ENCODE results near the gene NUDT9.
"Not testable (repeated sequence)": the region's sequence is repeated elsewhere in the genome, so short reads cannot be mapped to it uniquely, and the experiment has no call there.

The NUDT9 gene

DNA sequence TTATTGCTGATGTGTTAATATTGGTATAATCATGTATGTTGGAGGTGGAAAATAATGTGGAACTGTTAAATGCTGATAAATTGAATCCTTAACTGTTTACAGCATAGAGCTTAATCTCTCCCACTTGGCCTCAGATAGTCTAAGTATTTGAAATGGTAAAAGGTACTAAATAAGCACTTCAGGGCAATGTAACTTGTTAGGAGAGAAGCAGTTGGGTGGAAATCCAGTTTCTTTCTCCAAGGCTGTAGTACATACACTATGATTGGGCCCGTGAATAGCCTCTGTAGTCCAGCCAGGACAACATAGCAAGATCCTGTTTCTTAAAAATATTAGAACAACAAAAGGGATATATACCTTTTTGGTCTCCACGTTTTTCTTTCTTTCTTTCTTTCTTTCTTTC is 39.7 kb downstream of the NUDT9 start:
- DNase-seq (ENCODE audit: low spot score), result no peak

DNA sequence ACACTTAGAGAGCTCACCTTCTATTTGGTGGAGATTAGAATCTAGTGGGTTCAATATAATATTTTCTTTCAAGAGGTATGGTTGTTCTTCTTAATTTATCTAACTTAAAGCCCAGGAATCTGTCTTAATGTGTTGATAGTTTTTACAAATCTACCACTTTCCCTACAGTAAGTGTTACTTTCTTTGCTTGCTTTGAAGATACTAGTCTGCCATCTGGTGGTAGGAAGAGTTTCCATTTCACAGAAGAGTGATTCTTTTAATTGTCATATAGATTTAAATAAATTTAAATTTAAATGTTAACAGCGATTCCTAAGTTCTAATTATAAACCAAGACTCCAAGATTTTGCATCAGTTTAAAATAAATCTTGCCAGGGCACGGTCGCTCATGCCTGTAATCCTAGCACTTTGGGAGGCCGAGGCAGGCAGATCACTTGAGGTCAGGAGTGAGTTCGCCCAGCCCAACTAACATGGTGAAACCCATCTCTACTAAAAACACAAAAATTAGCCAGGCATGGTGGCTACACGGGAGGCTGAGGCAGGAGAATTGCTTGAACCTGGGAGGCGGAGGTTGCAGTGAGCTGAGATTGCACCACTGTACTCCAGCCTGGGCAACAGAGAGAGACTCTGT is 43.5 kb downstream of the NUDT9 start:
- DNase-seq (ENCODE audit: low spot score), result peak; percentile 46

DNA sequence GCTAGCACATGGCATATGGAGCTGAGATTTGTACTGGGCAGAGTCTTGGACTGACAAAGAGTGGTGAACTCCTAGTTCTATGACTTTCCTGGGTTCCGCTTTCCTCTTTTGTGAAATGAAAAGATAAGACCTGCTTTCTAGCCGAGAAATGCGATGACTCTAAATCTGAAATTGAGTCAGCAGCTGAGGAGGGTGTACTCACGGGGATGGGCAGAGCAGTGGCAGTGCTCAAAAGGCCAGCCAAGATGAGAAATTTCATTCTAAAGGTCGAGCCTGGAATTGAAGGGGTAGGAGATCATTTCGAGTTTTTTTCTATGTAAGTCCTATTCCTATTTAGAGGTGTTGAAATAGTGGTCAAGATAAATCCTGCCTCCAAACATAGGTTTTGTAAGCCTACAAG is 47.0 kb downstream of the NUDT9 start:
- DNase-seq (ENCODE audit: low spot score), result no peak

DNA sequence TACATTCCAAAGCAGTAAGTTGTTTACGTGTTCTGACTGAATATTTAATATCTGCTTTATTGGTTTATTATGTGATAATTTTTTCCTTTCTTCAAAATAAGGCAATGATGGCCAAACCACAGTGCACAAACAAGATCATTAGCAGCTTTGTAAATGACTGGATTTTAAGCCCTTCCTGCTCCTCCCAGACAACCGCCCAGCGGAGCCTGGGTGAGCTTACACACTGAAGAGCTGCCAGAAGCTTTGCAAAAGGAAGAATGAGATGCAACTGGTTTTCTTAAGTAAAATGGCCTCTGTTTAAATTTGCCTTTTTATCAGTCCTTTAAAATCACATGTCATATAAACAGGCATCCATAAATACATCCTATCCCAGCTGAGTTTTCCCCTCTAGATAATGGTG is 54.6 kb downstream of the NUDT9 start:
- DNase-seq (ENCODE audit: low spot score), result no peak

DNA sequence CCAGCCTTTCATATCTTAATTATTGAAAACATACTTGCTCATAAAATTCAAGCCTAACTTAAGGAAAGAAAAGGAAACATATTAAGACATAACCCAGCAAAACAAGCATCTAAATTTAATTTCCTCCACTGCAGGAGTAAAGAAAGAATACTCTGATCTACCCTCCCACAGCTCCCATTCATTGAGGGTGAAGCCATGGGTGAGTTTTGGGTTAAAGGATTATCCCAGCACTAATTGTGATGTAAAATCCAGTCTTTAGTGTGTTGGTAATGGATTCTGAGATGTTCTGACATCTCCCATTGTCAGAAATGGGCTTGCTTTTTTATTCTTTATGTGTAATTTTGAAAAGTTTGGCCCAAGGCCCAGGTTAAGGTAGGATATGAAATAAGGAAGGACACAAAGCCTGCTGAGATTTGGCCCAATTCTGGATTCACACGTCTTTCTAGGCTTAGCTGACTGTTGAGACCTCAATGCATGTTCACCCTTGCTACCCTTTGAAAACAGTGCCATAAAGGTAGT is 56.4 kb downstream of the NUDT9 start:
- no peak for DNase-seq (ENCODE audit: low spot score)

DNA sequence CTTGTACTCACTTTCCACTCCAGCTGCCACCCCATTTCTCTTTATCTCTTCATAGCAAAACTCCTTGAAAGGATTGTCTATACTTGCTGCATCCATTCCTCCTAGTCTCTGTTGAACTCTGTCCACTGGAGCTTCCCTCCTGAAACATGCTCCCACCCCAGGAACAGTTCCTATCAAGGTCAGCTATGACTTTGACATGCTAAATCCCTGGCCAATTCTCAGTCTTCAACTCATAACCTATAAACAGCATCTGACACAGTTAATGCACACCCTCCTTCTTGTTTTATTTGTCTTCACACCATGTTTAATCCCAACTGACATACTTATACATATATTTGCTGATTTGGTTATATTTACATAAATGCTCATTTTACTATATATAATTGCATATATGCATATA is 59.0 kb downstream of the NUDT9 start:
- DNase-seq (ENCODE audit: low spot score), result no peak

DNA sequence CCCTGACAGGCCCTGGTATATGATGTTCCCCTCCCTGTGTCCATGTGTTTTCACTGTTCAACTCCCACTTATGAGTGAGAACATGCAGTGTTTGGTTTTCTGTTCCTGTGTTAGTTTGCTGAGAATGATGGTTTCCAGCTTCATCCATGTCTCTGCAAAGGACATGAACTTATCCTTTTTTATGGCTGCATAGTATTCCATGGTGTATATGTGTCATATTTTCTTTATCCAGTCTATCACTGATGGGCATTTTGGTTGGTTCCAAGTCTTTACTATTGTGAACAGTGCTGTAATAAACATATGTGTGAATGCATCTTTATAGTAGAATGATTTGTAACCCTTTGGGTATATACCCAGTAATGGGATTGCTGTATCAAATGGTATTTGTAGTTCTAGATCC is 60.9 kb downstream of the NUDT9 start:
- not testable (repeated sequence) for DNase-seq (ENCODE audit: low spot score)

DNA sequence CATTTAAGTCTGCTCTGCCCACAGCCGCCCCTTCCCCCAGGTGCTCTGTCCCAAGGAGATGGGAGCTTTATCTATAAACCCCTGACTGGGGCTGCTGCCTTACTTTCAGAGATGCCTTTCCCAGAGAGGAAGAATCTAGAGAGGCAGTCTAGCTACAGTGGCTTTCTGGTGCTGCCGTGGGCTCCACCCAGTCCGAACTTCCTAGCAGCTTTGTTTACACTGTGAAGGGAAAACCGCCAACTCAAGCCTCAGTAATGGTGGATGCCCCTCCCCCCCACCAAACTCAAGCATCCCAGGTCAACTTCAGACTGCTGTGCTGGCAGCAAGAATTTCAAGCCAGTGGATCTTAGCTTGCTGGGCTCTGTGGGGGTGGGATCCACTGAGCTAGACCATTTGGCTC is 66.3 kb downstream of the NUDT9 start:
- not testable (repeated sequence) for DNase-seq (ENCODE audit: low spot score)

DNA sequence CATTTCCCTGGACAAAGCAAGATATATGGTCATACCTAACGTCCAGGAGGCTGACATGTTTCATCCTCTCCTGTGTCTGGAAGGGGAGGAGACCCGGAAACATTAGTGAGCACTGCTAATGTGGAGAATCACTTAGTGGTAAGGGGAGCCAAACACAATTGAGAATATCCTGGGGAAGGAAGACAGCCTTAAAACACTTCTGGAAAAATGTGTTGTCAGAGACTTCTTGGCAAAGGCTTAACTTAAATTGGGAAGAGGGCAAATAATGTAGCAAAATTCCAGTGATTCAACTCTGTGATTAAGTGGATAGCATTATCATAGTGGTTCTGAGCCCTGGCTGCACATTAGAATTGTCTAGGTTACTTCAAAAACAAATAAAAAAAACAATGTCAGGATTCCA is 67.3 kb downstream of the NUDT9 start:
- no peak for DNase-seq (ENCODE audit: low spot score)

DNA sequence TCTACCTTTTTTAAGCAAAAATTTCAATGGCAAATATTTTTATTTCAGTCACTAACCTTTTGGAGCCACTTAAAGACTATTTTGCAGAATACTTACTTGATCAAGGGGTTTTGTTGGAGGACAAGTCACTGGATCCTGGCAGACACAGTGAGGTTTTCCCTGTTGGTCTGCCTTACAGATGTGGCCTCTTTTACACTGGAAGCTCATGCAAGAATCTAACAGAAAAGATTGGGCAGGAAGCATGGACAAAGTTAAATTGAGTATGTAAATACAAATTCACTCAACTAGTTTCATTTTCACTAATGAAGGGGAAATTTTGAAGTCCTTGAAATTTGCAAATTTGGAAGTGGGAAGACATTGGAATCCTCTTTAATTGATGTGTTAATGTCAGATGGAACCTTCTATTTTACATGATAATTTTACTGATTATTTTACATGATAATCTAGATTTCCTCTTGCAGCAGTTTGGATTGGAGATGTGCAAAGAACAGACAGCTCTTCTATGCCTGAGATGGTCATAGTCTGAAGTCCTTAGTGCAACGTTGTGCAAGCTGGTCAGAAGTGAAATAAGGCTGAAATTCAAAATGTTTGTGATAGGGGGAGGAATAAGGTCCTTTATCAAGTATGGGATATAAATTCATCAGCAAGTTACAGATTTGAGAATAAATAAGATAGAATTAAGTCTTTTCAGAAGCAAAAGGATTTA is 68.4 kb downstream of the NUDT9 start:
- no peak for DNase-seq (ENCODE audit: low spot score)

DNA sequence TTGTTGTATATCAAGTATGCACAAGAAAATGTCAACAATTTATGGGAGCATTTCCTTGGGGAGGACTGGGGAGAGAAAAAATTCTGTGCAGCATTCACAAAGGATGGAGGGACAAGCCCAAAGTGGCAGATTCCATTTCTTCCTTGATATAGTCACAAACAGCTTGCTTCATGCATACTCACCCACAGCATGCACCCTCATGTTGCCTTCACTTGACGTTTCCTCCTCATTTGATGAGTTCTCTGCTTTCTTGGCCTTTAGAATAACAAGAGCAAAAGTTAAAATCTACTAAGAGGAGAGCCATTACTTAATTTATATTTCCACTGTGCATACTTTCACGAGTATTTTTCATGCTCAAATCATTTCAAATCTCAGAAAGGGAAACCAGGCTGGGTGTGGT is 69.1 kb downstream of the NUDT9 start:
- no peak for DNase-seq (ENCODE audit: low spot score)

DNA sequence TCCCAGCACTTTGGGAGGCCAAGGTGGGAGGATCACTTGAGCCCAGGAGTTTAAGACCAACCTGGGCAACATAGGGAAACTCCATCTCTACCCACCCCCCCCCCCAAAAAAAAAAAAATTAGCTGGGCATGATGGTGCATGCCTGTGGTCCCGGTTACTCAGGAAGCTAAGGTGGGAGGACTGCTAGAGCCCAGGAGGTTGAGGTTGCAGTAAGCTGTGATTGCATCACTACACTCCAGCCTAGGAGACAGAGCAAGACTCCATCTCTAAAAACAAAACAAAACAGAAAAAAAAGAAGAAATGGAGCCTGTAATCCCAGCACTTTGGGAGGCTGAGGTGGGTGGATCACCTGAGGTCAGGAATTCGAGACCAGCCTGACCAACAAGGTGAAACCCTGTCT is 69.5 kb downstream of the NUDT9 start:
- not testable (repeated sequence) for DNase-seq (ENCODE audit: low spot score)

DNA sequence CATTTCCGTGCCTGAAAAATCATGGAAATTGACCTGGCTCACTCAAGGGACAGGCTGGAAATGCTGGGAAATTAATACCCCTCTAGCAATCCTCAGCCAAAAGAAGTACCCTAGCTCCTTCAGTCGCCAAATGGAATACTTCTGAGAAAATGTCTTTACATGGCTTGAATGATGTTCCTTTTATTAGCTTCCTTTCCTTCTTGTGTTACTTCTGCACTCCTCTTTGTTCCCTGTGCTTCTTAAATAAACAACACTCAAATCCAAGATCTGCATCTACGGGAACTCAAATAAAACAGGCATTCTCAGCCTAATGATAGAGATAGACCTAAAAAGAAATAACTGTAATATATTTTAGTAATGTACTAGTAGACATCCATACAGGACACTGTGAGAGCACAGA is 70.7 kb downstream of the NUDT9 start:
- no peak for DNase-seq (ENCODE audit: low spot score)

DNA sequence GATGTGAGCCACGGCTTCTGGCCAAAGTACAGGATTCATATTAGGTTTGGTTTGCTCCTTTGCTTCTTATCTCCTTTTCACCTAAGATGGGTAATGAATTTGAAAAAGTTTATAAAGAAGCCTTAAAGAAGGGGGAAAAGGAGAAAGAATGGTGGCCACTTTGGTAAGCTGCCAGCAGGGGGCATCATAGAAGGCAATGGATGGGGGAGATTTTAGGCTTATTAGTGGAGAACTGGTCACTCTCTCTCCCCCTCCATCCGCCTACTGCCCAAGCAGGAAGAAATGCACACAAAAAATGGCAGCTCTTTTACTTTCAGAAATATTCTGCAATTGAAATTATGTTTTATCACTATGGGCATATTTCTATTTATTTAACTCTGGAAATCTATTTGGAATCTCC is 74.8 kb downstream of the NUDT9 start:
- no peak for DNase-seq (ENCODE audit: low spot score)

DNA sequence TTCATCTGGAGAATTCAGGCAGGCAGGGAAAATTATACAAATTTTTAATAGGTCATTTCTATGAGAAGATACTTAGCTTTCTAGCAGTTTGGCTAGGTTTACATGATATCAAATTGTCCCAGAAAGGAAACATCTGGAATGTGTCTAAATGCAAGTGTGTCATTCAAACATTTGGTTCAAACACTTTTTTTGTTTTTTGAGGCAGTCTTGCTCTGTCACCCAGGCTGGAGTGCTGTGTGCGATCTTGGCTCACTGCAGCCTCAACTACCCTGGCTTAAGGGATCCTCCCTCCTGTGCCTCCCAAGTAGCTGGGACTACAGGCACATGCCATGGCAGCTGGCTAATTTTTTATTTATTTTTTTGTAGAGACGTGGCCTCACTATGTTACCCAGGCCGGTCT is 75.2 kb downstream of the NUDT9 start:
- no peak for DNase-seq (ENCODE audit: low spot score)

DNA sequence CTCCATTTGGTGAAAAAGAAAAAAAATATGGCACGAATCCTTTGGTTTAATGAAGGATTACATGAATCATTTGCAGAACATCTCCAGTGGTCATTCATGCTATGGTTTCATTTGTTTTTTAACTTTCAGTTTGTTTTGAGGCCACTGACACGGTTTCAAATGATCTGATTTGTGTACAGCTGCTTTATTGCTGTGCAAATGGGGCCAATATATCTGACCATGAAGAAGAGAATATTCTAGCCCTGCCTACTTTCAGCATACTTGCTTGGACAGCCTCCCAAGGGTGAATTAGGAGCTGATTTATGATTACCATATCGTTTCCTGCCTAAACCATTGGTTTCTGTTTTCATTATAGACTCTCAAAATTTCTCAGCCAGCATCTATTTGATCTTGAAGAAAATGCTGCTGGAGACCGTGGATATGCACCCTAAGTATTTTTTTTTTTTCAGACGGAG is 76.1 kb downstream of the NUDT9 start:
- no peak for DNase-seq (ENCODE audit: low spot score)

DNA sequence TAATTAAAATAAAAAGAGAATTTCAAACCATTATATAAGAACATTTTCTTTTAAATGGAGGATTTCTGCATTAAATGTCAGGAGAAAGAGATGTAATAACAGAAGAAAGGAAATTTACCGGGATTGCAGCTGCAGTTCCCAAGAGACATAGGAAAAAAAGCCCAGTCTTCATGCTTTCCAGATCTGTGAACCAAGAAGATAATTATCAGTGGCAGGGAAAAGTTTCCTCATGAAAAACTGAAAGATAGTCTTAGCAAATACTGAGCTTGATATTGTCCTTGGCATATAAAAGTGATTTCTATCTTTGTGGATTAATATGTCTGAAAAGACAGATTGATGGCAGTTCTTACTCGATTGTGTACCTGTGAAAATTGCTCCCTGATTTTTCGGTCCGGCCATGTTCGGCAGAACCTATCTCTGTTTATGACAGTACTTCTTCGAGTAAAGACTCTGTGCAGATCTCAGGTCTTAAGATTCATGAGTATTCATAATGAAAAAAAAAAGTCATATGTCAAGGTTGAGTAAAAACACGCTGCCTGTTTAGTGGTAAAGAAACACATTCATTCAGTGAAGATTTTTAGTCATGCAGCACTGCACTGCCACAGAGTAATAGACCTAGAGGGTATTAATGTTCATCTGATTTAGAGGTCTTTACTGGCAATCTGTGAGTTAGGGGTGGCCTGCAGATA is 77.2 kb downstream of the NUDT9 start:
- no peak for DNase-seq (ENCODE audit: low spot score)

DNA sequence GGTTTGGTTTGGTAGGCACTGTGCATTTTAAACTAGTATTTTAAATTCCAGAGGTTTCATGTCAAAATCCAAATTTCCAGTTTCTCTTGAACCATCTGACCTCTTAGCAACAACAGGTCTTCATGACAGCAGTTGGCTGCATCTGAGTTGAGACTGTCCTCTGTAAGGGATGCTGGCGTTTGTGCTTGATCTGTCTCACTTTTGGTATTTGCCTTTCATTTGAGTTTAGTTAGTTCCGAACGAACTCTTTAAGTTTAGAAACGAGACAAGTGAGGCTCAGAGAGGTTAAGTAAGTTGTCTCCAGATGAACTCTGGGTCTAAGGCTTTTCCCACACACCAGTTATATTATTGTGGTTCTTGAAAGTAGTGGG is 77.7 kb downstream of the NUDT9 start:
- DNase-seq (ENCODE audit: low spot score), result no peak

DNA sequence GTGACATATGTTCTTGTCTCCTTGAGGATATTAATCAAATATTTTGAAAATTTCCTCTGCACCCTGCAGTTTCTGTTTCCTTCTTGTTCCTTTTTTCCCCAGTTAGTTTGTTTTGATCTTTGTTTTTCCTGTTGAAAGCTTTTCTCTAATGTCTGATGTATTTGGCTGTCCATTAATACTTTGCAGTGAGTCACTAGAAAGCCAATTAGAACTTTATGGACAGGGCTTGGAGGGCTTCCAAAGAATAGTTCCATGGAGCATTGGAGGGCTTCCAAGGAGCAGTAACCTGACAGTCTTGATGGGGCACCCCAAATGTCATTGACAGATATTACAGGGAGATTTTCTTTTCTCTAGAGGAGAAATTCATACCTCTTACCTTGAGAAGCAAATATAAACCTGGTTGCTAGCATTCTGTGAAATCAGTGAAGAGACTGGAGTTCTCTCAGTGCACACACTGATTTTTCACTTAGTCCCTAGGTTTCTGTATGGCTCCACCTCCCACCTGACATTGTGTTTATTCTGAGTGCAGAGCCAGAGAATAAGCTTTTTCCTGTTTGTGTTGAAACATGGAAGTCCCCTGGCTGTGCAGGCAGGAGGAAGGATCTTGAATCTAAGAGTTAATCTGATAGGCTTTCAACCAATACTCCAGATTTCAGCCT is 80.3 kb downstream of the NUDT9 start:
- DNase-seq (ENCODE audit: low spot score), result no peak

DNA sequence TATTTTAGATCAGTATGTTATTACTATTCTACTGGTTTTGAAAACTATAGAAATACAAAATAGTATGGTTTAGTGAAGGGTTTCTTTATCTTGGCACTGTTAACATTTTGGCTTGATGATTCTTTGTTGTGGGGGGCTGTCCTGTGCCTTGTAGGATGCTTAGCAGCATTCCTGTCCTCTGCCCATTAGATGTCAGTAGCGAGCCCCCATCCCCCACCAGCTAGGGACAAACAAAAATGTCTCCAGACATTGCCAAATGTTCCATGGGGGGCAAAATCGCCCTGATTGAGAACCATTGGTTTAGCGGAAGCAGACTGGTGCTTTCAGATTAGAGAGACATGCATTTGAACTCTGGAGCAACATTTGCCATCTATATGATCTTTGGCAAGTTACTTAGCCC is 83.5 kb downstream of the NUDT9 start:
- no peak for DNase-seq (ENCODE audit: low spot score)

DNA sequence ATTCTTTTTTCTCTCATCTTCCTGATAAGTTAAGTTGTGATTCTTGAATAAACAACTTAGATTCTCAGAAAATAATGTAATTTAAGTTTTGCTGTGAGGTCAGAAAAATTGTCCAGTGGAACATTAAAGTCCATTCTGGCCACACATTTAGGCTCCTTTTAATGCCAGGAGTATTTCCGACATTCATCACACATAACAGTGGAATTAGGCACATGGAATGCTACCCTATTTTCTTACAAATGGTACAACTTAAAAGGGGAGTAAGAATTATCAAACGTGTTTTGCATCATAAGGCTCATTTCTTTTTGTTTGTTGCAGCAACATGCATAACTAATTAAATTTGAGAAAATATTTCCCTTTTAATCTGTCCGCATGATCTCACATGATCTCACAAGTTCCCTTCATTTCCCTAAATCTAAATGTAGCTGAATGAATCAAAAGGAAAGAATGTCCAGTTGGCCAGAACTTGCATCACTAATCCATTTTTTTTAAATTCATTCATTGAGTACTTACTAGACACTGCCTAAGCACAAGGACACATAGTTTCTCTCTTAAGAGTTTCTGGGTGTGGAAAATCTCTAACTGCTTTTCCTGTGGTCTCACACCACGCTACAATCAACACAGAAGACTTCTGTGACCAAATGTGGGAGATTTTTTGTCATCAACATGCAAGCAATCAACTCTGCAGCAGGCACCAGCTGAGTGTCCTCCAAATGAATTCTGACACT is 84.8 kb downstream of the NUDT9 start:
- no peak for DNase-seq (ENCODE audit: low spot score)
